Left cardiac atrium (tissue), 4 donors: ENCODE results near the gene SLC25A22. TPM values are rescaled to one million over a fixed set of nuclear protein-coding genes. Genes with fewer than 3 reads are reported as not detected.

Experiments used
- ATAC-seq, 2 donors: fragments of 200-7000 bp; cut with Tn5 transposase; one replicate each; pipeline ENCODE4 v1.9.1; 2020; ENCODE audit warnings: mild to moderate bottlenecking in 2 of 2, moderate library complexity in 2 of 2
- DNase-seq: peaks from one replicate; pipeline ENCODE4 v3.0.0-alpha.2; 2020
- intact Hi-C, 2 donors: fragments of 100-400 bp; cut with DNase I; formaldehyde crosslinking; loops; one replicate each; pipeline versions ENCODE4 v1.14.1 to v1.15.1; 2022 to 2023
- total RNA-seq, 2 donors: library from RNA; stranded (reverse); fragmentation: NEBNext Ultra II Directional; extraction: Animal tissue kit (Norgen Biotek cat#: 25700); gene quantifications; one replicate each; pipeline ENCODE4 v1.2.1, GENCODE V29; 2021
- donor health status: DM: no; HTN: yes; CAD: no.
- donor health status: DM: no; HTN: yes; CAD: no; lungs with severe emphysema.
- donor health status: DM: yes; HTN: yes; CAD: no.
- donor health status: Dilated cardiomyopathy.

Gene SLC25A22
- total RNA-seq, 2 donors from 2014 or later: 6.5 to 11.6 TPM

DNA sequence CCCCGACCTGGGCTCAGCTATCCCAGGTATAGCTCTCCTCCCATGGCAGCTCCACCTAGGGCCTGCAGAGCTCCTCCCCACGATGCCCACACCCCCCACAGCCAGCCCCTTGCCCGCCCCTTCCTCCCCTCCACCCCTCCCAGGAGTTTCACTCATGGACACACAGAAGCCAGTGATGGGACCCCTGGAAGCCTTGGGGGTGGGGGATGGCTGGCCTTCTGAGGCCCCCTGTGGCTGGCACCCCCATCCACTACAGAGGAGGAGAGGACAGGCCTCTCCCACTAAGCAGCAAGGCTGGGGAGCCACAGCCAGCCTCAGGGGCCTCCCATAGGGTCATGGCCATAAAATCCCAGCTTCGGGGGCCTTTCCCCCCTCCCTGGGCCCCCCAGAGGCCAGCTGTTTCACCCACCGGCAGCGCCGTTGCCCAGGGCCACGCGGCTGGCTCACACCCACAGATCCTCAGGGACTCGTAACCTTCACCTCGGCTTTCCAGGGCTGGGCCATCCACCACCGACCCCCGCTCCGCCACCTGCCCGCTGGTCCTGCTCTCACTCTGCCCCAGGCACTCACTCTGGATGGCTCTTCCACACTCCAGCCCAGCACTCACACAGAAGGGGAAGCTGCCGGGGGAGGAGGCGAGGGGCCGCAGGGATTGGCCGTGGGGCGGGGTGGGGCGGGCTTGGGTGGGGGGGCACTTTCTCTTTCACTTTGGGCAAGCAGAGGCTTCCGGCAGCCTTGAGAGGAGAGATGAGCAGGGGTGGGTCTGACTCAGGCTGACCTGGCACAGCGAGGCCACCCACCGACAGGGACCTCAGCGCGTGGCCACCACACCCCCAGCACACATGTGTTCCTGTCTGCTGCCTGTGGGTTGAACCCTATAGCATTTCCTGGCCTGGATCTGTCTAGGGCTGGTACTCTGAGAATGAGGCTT, 2.2 kb downstream of the SLC25A22 start:
- ATAC-seq (peak; percentile 56 to 60), DNase-seq (peak; percentile 81)
- intact Hi-C loops: no loop called here

DNA sequence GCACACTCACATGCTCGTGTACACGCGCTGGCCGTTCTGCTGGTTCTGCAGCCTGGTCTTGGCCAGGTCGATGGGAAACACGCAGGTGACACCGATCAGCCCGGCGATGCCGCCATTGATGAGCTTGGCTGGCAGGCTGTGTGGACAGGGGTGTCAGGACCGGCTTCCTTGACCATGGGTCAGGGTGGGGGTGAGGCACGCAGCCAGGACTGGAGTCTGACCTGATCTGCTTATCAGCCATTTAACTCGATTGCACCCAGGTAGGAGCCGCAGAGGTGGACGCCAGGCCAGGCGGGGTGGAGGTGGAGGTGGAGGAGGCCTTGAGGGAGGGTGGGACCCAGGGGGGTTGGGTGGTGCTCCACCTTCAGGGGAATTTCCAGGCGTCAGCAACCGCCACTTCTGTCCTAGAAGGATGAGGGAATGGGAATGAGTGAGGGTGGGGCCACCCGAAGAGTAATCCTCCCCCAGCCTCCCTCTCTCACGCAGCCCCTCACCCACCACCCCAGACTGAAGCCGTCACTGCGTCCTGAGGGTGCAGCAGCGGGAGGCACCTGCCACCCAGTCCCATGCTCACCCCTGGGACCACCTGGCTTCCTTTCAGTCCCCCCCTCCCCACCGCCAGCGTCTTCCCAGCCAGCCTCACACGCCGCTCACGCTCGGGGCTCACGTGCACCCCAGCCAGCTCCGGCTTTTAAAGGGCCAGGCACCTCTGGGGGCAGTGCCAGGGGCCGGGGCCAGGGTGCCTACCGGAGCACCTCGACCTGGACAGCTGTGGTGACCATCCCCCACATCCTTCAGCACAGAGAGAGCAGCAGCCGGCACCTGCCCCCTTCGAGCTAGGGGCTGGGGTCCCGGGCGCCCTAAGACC, 3.1 kb downstream of the SLC25A22 start:
- no peak for DNase-seq
- intact Hi-C loops: no loop called here

DNA sequence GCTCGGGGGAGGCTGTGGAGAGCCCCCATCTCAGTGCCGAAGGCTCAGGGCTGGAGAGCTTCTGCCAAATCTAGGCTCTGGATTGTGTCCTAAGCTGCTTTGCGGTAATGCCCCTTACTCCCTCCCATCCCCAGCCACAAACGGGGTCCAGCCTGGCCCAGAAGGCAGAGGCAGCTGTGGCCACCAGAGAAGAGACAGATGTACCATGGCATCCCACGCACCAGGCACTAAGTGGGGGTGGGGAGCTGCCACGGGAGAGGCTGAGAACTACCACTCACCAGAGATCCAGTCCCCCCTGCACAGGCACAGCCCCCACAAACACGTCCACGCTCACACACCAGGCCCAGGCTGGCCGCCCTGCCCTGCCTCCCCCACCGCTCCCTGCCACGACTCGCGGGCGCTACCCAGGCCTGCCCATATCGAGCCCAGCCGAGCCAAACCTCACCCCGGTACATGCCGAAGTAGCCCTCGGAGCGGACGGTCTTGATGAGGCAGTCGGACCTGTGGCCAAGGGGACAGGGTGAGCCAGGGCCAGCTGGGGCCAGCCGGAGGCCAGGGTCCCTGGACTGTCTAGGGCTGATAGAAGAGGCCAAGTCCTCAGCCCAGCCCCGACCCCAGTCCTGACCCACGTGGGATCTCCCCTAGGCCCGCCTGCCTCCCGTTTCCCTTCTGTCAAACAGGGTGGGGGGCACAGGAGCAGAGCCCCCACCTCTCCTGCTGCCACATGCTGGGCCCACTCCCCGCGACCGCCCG, 3.9 kb downstream of the SLC25A22 start:
- no peak for ATAC-seq
- intact Hi-C loops: no loop called here
- no peak for DNase-seq

More for the DNA sequence above, 3.1 kb downstream of the SLC25A22 start:
- no peak for ATAC-seq

DNA sequence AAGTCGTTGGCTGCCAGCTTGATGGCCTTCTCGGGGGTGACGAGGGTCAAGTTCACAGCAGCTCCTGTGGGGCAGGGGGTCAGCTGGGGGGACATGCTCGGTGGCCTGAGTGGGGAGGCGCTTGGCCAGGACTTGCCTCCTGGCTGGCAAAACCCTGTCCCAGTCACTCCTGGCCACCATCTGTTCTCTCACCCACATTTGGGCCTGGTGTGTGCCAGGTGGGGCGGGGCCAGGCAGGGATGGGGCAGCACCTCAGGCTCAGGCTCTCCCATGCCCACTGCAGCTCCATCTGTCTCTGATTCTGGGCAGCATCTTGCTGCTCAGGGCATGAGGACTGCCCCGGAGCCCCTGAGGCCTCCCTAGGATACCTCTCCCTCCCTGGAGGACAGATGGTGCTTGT, 4.5 kb downstream of the SLC25A22 start:
- DNase-seq (no peak), ATAC-seq (no peak)
- intact Hi-C loops: no loop called here

DNA sequence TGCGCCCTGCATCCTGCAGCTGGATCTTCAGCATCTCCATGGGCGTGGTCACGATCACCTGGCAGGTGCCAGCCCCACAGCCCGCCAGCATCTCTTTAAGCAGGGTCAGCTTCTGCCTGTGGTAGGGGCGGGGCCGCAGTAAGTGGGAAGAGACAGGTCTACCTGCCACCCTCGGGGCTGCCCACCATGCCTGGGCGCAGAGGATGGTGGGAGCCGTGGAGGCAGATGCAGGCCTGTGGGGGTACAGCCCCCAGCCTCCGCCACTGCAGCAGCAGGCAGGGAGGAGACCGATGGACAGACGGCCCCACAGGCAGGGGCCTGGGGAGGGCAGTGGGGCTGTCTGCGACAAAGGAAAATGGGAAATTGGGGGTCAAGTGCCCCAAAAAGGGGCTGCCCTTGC, 5.2 kb downstream of the SLC25A22 start:
- no peak for DNase-seq
- no peak for ATAC-seq
- intact Hi-C loops: no loop called here

DNA sequence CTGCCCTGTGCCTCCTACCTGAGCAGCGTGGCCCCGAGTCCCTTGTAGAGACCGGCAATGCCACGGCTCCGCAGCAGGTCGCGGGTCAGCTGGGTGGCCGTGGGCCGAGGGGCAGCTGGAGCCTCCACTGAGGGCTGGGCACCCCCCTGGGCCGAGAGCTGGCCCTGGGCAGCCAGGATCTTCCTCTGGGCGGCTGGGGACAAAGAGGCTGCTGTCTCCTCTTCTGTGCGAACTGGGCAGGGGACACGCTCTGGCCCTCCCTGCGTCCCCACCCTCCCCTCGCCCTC, 5.6 kb downstream of the SLC25A22 start:
- DNase-seq (no peak), ATAC-seq (no peak)
- intact Hi-C loops: no loop called here

DNA sequence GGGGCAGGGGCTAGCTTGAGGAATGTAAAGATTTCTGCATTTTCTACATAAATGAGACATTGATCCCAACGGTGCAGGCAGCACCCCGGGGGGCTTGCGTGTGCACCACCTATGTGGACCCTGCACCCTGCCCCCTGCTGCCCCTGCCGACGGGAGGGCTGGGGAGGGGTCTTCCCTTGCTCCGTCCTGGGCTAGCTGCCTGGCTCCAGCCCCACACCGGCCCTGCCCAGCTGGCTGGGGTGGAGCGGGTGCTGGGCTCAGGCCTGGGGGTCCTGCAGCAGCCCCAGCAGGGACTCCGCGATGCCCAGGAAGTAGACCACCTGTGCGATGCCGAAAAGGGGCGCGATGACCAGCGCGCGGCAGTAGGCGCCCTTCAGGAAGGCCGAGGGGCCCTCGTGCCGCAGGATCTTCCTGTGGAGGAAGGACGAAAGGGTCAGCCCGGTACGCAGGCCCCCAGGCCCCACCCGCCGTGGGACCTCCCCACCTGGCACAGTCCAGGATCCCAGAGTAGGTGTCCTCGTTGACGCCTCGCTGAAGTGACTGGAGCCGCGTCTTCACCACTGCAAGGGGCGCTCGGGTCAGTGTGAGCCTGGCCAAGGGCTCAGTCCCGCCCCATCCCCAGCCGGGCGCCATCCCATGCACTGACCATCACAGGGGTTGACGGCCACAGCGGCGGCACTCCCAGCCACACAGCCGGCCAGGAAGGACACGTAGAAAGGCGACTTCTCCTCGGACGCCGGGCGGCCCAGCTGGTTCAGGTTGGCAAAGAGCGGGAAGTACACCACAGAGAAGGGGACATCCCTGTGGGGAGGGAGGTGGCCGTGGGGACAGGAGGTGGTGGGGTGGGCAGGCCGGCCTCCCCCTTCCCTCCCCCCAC, 6.2 kb downstream of the SLC25A22 start:
- intact Hi-C loops: no loop called here
- DNase-seq (no peak), ATAC-seq (no peak)

DNA sequence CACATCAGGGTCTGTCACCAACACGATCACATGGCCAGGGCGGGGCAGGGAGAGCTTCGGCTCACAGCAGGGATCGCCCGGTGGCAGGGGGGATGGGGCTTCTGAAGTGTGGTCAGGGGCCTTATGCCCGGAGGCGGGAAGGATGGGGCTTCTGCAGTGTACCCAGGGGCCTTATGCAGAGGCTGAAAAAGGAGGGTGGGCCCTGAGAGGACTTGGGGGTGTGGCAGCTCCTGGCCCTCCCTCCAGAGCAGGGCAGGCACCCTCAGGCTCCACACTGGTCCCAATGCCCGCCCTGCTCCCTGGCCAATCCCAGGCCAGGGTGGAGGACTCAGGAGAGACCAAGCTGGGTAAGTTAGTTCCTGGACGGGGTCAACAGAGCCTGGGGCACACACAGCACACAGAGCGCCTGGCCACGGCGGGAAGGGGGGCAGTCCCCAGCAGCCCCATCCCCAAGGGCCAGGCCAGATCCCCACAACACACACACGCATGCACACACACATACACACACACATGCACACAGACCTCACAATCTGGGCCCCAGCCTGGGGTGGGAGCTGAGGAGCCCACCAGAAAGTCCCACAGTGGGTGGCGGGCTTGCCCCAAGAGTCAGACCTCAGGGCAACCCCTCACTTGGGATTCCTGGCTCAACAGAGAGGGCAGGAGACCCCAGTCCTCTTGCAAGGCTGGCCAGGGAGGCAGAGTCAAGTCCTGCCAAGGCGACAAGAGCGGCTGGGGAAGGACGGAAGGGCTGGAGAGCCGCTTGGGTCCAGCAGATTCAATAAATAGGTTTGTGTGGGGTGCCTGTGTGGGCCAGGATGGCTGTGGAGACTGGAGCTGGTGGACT, 7.1 kb downstream of the SLC25A22 start:
- DNase-seq (no peak), ATAC-seq (no peak)
- intact Hi-C loops: no loop called here

DNA sequence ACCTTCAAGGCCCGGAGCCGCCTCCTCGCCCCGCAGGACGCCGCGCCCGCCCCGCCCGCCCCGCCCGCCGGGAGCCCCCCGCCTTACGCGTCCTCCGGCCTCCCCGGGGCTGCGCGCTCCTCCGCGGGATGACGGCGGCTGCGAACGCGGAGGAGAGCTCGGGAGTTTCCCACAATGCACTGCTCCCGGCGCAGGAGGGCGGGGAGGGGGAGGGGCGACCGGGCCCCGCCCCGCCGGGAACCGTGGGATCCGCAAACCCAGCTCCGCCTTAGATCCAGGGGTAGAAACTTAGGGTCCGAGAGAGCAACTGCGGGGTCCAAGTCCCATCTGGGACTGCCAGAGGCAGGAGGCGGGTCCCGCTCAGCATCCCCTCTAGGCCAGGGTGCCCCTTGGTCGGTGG, 8.1 kb downstream of the SLC25A22 start, which contains the start of gene CEND1:
TSS of gene CEND1 (minus strand) at position 148 of the 400 bp plus-strand sequence. CDS start 1,514 bp downstream, outside the sequence.
- intact Hi-C loops: no loop called here
- DNase-seq (no peak), ATAC-seq (peak; percentile 26 to 34)

DNA sequence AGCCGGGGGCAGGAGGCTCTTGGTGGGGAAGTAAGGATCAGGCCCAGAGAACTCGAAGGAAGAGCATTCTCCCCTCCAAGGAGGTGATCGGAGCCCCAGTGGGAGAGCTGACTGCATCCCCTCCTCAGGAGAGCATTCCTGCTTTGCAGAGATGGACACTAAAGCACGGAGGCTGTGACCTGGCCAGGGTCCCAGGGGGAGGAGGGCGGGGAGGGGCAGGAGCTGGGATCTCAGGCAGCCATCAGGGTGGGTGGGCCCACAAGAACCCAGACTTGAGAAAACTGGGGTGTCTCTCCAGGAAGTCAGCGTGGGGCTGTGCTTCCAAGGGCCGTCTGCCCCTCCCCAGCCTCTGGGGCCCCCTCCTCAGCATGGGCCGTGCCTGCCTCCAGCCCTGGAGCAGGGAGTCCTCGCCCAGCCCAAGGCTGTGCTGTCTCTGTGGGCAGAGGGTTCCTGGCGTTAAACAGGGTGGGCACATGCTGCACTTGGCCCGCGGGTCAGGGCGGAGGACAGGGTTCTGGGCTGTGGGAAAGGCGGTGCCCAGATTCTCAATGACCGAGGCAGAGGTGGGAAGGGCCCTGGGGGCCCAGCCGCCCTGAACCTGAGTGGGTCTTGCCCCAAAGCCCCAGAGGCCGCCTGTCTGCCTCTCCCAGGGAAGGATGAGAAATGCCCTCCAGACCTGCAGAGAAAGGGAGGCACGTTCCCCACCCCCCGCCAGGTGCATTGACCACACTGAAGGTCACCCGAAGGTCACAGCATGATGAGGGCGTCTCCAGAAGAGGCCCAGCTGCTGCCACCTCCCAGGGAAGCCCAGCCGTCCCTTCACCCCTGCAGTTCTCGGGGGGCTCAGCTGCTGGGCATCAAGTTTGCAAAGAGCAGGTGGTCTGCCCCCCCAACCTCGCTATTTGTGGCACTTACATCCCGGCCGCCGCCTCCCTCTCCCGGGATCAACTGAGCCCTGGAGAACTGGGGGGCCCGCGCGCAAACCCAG, 8.8 kb downstream of the SLC25A22 start:
- no peak for DNase-seq
- intact Hi-C loops: no loop called here
- no peak for ATAC-seq

DNA sequence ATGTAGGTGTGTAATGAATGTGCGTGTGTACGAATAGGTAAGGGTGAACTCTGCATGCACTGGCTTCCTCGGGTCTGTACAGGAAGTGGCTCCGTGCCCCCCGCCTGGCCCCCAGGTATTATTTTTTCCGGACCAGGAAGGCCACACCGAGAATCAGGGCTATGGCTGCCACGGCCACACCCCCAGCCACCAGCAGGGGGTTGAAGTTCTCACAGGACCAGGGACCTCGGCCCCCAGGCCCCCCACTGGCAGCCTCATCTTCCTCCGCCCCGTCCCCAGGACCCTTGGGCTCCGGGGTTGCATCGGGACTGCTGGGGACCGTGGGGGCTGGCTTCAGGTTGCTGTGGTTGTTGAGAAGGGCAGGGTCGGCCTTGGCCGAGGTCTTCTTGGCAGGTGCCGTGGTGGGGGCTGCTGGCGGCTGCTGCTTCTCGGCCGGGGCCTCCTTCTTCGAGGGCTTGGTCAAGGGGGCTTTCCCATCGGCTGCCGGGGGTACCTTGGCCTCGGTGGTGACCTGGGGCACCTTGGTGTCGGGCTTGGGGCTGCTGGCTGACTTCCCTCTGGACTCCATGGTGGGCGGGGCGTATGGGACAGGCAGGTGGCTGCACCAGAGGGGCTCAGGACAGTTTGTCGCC, 10.0 kb downstream of the SLC25A22 start:
- intact Hi-C loops: no loop called here
- ATAC-seq: no peak
- no peak for DNase-seq

DNA sequence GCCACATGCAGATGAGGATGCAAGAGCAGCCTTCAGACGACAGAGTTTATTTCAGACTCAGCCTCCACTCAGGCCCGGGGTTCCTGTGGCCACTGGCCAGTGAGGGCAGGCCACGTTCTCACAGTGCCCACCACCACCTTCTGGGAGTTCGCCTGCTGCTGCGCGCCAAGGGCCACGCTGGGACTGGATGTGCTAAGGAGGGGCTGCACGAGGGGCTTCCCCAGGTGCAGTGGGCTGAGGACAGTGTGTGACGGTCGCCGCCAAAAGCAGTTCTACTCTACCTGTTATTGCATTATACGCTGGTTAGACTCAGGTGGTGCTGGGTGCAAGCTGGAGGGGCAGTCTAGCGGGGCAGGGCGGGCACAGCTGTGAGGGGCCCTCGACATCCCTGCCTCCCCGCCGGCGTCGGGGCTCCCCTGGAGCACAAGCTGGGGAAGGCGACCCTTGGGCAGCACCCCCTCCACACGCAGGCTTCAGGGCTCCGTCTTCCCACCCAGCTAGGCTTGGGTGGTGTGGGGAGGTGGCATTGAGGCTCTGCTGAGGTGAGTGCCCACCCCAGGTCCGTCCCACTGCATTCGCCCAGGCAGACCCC, 10.9 kb downstream of the SLC25A22 start:
- no peak for DNase-seq
- intact Hi-C loops: no loop called here
- no peak for ATAC-seq

DNA sequence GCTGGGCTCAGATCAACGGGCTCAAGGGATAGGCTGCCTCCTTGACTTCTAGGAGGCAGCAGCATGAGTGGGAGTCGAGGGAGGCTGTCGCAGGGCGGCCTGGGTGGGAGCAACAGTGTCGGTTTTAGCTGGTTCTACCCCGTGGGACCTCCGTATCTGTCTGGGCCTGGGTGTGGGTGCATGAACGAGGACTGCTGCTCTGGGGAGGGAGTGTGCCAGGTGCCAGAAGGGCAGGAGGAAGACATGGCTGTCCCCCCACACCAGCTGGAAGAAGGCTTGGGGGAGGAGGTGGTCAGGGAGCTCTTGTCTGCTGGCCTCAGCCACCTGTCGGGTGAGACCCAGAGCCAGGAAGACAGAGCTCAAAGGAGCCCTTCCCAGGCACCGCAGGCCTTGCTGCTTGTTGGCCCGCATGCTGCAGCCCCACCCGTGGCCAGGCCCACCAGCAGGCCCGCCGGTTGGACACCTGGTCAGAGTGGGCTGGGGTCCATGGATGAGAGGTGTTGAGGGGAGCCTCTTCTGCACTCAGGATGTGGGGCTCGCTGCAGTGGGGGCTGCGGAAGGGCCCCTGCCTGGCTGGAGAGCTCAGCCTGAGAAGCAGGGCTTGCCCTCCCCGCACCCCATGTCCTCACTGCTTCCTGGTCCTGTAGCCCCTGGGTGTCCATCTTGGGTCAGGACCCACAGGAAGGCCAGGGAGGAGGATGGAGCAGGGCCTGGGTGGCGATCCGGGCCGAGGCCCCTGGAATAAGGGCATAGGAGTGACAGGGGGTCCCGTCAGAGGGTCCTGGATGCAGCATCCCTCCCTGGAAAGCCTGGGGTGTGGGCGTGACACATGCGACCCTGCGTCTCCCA, 11.6 kb downstream of the SLC25A22 start:
- intact Hi-C loops: no loop called here
- DNase-seq: no peak
- ATAC-seq: no peak

DNA sequence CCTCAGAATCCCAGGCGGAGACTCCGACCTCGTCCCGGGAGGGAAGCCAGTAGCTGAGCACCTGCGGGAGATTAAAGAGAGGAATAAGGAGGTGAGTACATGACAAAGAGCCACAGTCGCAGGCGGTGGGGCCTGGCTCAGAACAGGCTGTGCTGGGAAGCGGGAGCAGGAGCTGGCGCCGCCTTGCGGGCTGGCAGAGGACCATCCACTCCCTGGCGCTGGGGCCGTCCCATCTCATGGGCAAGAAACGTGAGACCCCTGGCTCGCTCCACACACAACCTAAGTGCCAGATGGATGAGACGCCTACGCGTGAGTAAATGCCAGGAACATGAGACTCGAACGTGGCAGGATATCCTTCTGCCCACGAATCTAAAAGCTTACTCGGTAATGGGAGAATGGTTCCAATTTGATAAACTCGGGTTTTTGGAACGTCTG, 14.5 kb downstream of the SLC25A22 start:
- DNase-seq (peak; percentile 83), ATAC-seq (peak; percentile 85 to 90)
- intact Hi-C loops: no loop called here
